ENCODE results near the gene LPAR1. TPM values are rescaled to one million over a fixed set of nuclear protein-coding genes. Genes with fewer than 3 reads are reported as not detected.

Gene LPAR1
- total and polyA plus RNA-seq, 10 of the 15 experiments (the other 5 are each of a cell fraction or from before 2014, with no cell fraction given), result 3.3 to 12.9 (median 8.4) TPM

GRCh38 chr9:110911659-110912418 is 126.4 kb downstream of the LPAR1 start:
- Histone ChIP-seq H3K9me3 (replicated peaks; ENCODE audit: control insufficient read depth, insufficient read depth, low read length) (peaks cover 3% of the 10 kb centered on the region; the same call in 2 of the 3 replicates), H3K27ac (ENCODE audit: control insufficient read depth, insufficient read depth) (no peak overlapping the region), H3K4me3 (no peak overlapping the region), H3K4me1 (ENCODE audit: control insufficient read depth, insufficient read depth, low read length) (no peaks in the 10 kb centered on the region), H3K9ac (ENCODE audit: control insufficient read depth, insufficient read depth, low read length) (no peak overlapping the region), H3K36me3 (ENCODE audit: control insufficient read depth in 2 of 2, insufficient read depth in 2 of 2, low read length in 1 of 2) (no peaks in the 10 kb centered on the region; a peak in 2 of 4 replicates), H3K79me2 (ENCODE audit: control insufficient read depth, insufficient read depth, low read length) (no peaks in the 10 kb centered on the region), H3K4me2 (ENCODE audit: control insufficient read depth, insufficient read depth) (no peak overlapping the region), H3K27me3 (replicated peaks in 1 of 2; ENCODE audit: control insufficient read depth in 2 of 2, insufficient read depth in 2 of 2, low read length in 1 of 2) (no peaks in the 10 kb centered on the region), H2AFZ (ENCODE audit: control insufficient read depth, low read depth, low read length) (no peak overlapping the region), H4K20me1 (ENCODE audit: control insufficient read depth, insufficient read depth) (no peaks in the 10 kb centered on the region)
- SMC1A ChIA-PET (ENCODE audit: uncharacterized antibody, unreplicated experiment), result interaction anchor here (0.8 to 1.6 kb wide), 4 partner anchors 13 to 32 kb away, joined by 3 to 6 read pairs (median 4); no protein-coding TSS in a partner anchor
- no peak for ATAC-seq
- intact Hi-C loops (cut with micrococcal nuclease; ENCODE audit: unreplicated experiment) (no loop called here), in situ Hi-C loops (cut with MboI) (no loop called here)
- FAIRE-seq, result no peak
- TF ChIP-seq HCFC1 (IDR thresholded peaks at IDR 0.05; ENCODE audit: low read length), result no peak
- no peak for TF ChIP-seq ZZZ3 (IDR thresholded peaks at IDR 0.05; ENCODE audit: control insufficient read depth, insufficient read length, low read depth)
- TF ChIP-seq ZNF217 (IDR thresholded peaks at IDR 0.05), result no peak
- no peak for TF ChIP-seq YBX1 (IDR thresholded peaks at IDR 0.05)
- TF ChIP-seq ZNF622 (IDR thresholded peaks at IDR 0.05), result no peak
- TF ChIP-seq NR2C2 (IDR thresholded peaks at IDR 0.05; ENCODE audit: borderline replicate concordance, control insufficient read depth, insufficient read length, low read depth), result no peak
- TF ChIP-seq, protein P1, sequence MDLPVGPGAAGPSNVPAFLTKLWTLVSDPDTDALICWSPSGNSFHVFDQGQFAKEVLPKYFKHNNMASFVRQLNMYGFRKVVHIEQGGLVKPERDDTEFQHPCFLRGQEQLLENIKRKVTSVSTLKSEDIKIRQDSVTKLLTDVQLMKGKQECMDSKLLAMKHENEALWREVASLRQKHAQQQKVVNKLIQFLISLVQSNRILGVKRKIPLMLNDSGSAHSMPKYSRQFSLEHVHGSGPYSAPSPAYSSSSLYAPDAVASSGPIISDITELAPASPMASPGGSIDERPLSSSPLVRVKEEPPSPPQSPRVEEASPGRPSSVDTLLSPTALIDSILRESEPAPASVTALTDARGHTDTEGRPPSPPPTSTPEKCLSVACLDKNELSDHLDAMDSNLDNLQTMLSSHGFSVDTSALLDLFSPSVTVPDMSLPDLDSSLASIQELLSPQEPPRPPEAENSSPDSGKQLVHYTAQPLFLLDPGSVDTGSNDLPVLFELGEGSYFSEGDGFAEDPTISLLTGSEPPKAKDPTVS (IDR thresholded peaks at IDR 0.05; ENCODE audit: low read depth, low read length), result no peak
- TF ChIP-seq RB1 (IDR thresholded peaks at IDR 0.05; ENCODE audit: borderline replicate concordance), result no peak
- BruUV-seq (replicated peaks), result no TSS peak
- POLR2A ChIA-PET, result no interaction called here
- CTCF ChIA-PET, result no interaction called here
- no peak for DNase-seq (ENCODE audit: low read depth, low spot score)
- RAD21 ChIA-PET (ENCODE audit: unreplicated experiment), result no interaction called here
- 26% methylated on average over 4 of the region's 4 CpGs for WGBS (ENCODE audit: insufficient coverage, insufficient replicate concordance, low lambda C conversion rate, missing lambda C conversion rate)

Measured in GM12878 (cell line).